WTC11 (cell line): Measurements from ENCODE around the gene LAIR2. TPM values are rescaled to one million over a fixed set of nuclear protein-coding genes. Genes with fewer than 3 reads are reported as not detected.
"Not testable (repeated sequence)": the region's sequence is repeated elsewhere in the genome, so short reads cannot be mapped to it uniquely, and the experiment has no call there.

ENCODE experiments used
- ATAC-seq: fragments of 200-7000 bp; cut with Tn5 transposase; 2 replicates; pipeline ENCODE4 v1.10.0; 2021; ENCODE audit warnings: mild to moderate bottlenecking, moderate library complexity
- CTCF ChIA-PET: fragments of 300-600 bp; sonication (Branson Sonifier 250); formaldehyde crosslinking; loops from one replicate; lab custom pipeline; 2021; ENCODE audit warnings: antibody characterized with exemption; lab: Charles Lee
- POLR2A ChIA-PET: fragments of 350-600 bp; sonication (Branson Sonifier 250); formaldehyde crosslinking; loops from one replicate; lab custom pipeline; 2021; ENCODE audit warnings: antibody characterized with exemption; lab: Charles Lee
- DNase-seq: peaks from one replicate; pipeline ENCODE4 v3.0.0; 2021; ENCODE audit warnings: low spot score
- H3K27ac Mint-ChIP-seq: 2 replicates; pipeline ENCODE4 v1.8.0; 2021; ENCODE audit warnings: mixed read lengths
- H3K27me3 Mint-ChIP-seq: 2 replicates; pipeline ENCODE4 v1.8.0; 2021; ENCODE audit warnings: low read depth, mild to moderate bottlenecking, moderate library complexity, mixed read lengths
- H3K36me3 Mint-ChIP-seq: 2 replicates; pipeline ENCODE4 v1.8.0; 2021; ENCODE audit warnings: mixed read lengths
- H3K4me1 Mint-ChIP-seq: 2 replicates; pipeline ENCODE4 v1.8.0; 2022; ENCODE audit warnings: mixed read lengths
- H3K4me3 Mint-ChIP-seq: 2 replicates; pipeline ENCODE4 v1.8.0; 2021; ENCODE audit warnings: mild to moderate bottlenecking, moderate library complexity, mixed read lengths
- H3K9me3 Mint-ChIP-seq: 2 replicates; pipeline ENCODE4 v1.8.0; 2021; ENCODE audit warnings: mixed read lengths
- CREM ChIP-seq: sonication (generic); formaldehyde crosslinking; IDR thresholded peaks from 2 replicates; pipeline ENCODE4 v1.8.1; 2022; ENCODE audit warnings: mild to moderate bottlenecking, missing genetic modification reagents, moderate library complexity
- ELF4 ChIP-seq: sonication (generic); formaldehyde crosslinking; IDR thresholded peaks from 2 replicates; pipeline ENCODE4 v1.8.1; 2022; ENCODE audit warnings: low read depth, mild to moderate bottlenecking, moderate library complexity, missing genetic modification reagents
- FOXP1 ChIP-seq: sonication (generic); formaldehyde crosslinking; IDR thresholded peaks from 2 replicates; pipeline ENCODE4 v1.8.0; 2022; ENCODE audit warnings: missing genetic modification reagents, mild to moderate bottlenecking, moderate library complexity, borderline replicate concordance
- GRHL2 ChIP-seq: fragments of 250-450 bp; sonication (Bioruptor Pico); IDR thresholded peaks from 2 replicates; pipeline ENCODE4 v1.8.0; 2022; ENCODE audit warnings: mild to moderate bottlenecking, moderate library complexity; ENCODE audit not compliant: insufficient replicate concordance, severe bottlenecking
- GTF2I ChIP-seq: fragments of 250-450 bp; sonication (Bioruptor Pico); conservative IDR thresholded peaks from 2 replicates; pipeline ENCODE4 v1.4.0; 2021; ENCODE audit warnings: mild to moderate bottlenecking
- JAZF1 ChIP-seq: fragments of 250-450 bp; sonication (Bioruptor Pico); IDR thresholded peaks from 2 replicates; pipeline ENCODE4 v1.9.0; 2021; ENCODE audit warnings: moderate library complexity, mild to moderate bottlenecking, inconsistent platforms
- MYBL2 ChIP-seq: sonication (generic); formaldehyde crosslinking; IDR thresholded peaks from 2 replicates; pipeline ENCODE4 v1.8.1; 2023; ENCODE audit warnings: mild to moderate bottlenecking, moderate library complexity, missing genetic modification reagents
- NFATC4 ChIP-seq: fragments of 250-450 bp; sonication (Bioruptor Pico); IDR thresholded peaks from 2 replicates; pipeline ENCODE4 v1.9.0; 2021; ENCODE audit warnings: mild to moderate bottlenecking
- OVOL2 ChIP-seq: fragments of 250-450 bp; sonication (Bioruptor Pico); IDR thresholded peaks from 2 replicates; pipeline ENCODE4 v1.9.0; 2021; ENCODE audit warnings: mild to moderate bottlenecking, borderline replicate concordance
- PRRX2 ChIP-seq: fragments of 250-450 bp; sonication (Bioruptor Pico); IDR thresholded peaks from 2 replicates; pipeline ENCODE4 v1.8.0; 2021; ENCODE audit warnings: mild to moderate bottlenecking
- SMAD3 ChIP-seq: sonication (generic); formaldehyde crosslinking; IDR thresholded peaks from 2 replicates; pipeline ENCODE4 v1.8.0; 2022; ENCODE audit warnings: missing genetic modification reagents, mild to moderate bottlenecking, borderline replicate concordance
- TCF7 ChIP-seq: sonication (generic); formaldehyde crosslinking; IDR thresholded peaks from 2 replicates; pipeline ENCODE4 v1.8.0; 2022; ENCODE audit warnings: mild to moderate bottlenecking, low read depth, missing genetic modification reagents, moderate library complexity
- ZBTB21 ChIP-seq: sonication (generic); formaldehyde crosslinking; IDR thresholded peaks from 2 replicates; pipeline ENCODE4 v1.8.1; 2023; ENCODE audit warnings: mild to moderate bottlenecking, missing genetic modification reagents, borderline replicate concordance
- ZNF219 ChIP-seq: sonication (generic); formaldehyde crosslinking; IDR thresholded peaks from 2 replicates; pipeline ENCODE4 v1.8.0; 2023; ENCODE audit warnings: missing genetic modification reagents, mild to moderate bottlenecking, borderline replicate concordance
- ZNF317 ChIP-seq: sonication (generic); formaldehyde crosslinking; IDR thresholded peaks from 2 replicates; pipeline ENCODE4 v1.8.1; 2023; ENCODE audit warnings: low read depth, mild to moderate bottlenecking, moderate library complexity, missing genetic modification reagents, borderline replicate concordance
- total RNA-seq: library from RNA; stranded (reverse); gene quantifications from 3 replicates; pipeline ENCODE4 v1.2.3, GENCODE V29; 2021
- TF ChIP-seq, protein P1 (sequence below): sonication (generic); formaldehyde crosslinking; IDR thresholded peaks from 2 replicates; pipeline ENCODE4 v1.8.0; 2023; ENCODE audit warnings: missing genetic modification reagents, mild to moderate bottlenecking, borderline replicate concordance
- TF ChIP-seq, protein P2 (sequence below): sonication (generic); formaldehyde crosslinking; IDR thresholded peaks from 2 replicates; pipeline ENCODE4 v1.8.0; 2022; ENCODE audit warnings: mild to moderate bottlenecking, missing genetic modification reagents
- TF ChIP-seq, protein P3 (sequence below): sonication (generic); formaldehyde crosslinking; conservative IDR thresholded peaks from 2 replicates; pipeline ENCODE4 v1.8.1; 2022; ENCODE audit warnings: mild to moderate bottlenecking, missing genetic modification reagents
- TF ChIP-seq, protein P4 (sequence below): sonication (generic); formaldehyde crosslinking; IDR thresholded peaks from 2 replicates; pipeline ENCODE4 v1.8.0; 2022; ENCODE audit warnings: mild to moderate bottlenecking, missing genetic modification reagents
- TF ChIP-seq, protein P5 (sequence below): fragments of 250-450 bp; sonication (Bioruptor Pico); IDR thresholded peaks from 2 replicates; pipeline ENCODE4 v1.9.0; 2021; ENCODE audit warnings: mild to moderate bottlenecking

The LAIR2 gene
- total RNA-seq, 1 experiment from 2014 or later: not detected

DNA sequence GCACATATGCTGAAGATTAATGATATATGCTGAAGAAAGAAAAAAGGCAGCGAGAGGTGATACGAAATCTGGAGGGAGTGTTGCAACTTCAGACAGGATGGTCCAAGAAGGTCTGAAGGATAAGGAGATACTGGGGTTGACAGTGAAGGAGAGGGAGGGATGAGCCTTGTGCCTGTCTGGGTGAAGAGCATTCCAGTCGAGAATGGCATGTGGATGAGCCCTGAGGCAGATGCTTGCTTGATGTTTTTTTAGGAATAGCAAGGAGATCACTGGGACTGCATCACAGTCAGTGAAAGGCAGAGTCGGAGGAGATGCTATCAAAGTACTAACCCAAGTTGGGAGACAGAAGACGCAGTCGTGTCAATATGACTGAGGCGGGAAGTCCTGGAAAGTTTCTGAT lies 13.3 kb upstream of the LAIR2 start (continued):
- TF ChIP-seq, protein P1, sequence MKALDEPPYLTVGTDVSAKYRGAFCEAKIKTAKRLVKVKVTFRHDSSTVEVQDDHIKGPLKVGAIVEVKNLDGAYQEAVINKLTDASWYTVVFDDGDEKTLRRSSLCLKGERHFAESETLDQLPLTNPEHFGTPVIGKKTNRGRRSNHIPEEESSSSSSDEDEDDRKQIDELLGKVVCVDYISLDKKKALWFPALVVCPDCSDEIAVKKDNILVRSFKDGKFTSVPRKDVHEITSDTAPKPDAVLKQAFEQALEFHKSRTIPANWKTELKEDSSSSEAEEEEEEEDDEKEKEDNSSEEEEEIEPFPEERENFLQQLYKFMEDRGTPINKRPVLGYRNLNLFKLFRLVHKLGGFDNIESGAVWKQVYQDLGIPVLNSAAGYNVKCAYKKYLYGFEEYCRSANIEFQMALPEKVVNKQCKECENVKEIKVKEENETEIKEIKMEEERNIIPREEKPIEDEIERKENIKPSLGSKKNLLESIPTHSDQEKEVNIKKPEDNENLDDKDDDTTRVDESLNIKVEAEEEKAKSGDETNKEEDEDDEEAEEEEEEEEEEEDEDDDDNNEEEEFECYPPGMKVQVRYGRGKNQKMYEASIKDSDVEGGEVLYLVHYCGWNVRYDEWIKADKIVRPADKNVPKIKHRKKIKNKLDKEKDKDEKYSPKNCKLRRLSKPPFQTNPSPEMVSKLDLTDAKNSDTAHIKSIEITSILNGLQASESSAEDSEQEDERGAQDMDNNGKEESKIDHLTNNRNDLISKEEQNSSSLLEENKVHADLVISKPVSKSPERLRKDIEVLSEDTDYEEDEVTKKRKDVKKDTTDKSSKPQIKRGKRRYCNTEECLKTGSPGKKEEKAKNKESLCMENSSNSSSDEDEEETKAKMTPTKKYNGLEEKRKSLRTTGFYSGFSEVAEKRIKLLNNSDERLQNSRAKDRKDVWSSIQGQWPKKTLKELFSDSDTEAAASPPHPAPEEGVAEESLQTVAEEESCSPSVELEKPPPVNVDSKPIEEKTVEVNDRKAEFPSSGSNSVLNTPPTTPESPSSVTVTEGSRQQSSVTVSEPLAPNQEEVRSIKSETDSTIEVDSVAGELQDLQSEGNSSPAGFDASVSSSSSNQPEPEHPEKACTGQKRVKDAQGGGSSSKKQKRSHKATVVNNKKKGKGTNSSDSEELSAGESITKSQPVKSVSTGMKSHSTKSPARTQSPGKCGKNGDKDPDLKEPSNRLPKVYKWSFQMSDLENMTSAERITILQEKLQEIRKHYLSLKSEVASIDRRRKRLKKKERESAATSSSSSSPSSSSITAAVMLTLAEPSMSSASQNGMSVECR (CRISPR knock-in tag): no peak
- TF ChIP-seq GRHL2 (CRISPR knock-in tag) (no peak), ELF4 (no peak), TCF7 (CRISPR knock-in tag) (no peak), PRRX2 (no peak), GTF2I (CRISPR knock-in tag) (no peak)

DNA sequence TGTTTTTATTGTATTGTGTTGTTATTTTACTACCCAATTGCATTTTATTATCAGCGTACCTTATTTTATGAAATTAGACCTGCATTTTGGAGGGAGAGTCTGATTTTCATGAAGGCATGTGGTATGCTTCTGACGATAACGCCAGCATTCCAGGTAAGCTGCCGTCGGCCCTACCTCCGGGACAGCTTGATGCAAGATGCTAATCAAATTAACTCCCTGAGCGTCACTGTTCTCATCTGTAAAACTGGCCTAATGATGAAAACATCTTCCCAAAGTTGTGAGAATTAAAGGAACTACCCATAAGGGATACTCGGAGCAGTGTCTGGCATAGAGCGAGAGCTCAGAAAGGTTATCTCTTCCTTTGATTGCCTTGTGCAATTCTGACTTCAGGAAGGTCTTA lies 12.9 kb upstream of the LAIR2 start:
- Mint-ChIP-seq H3K4me1 (no peaks in the 10 kb centered on the region), H3K27me3 (peaks cover 51% of the 10 kb centered on the region), H3K36me3 (peaks cover 19% of the 10 kb centered on the region), H3K27ac (no peak overlapping the region), H3K4me3 (no peak overlapping the region), H3K9me3 (peaks cover 28% of the 10 kb centered on the region)
- ATAC-seq (no peak), DNase-seq (no peak)
- POLR2A ChIA-PET: no interaction called here
- no peak for TF ChIP-seq ZBTB21 (CRISPR knock-in tag)
- TF ChIP-seq, protein P2, sequence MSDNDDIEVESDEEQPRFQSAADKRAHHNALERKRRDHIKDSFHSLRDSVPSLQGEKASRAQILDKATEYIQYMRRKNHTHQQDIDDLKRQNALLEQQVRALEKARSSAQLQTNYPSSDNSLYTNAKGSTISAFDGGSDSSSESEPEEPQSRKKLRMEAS (CRISPR knock-in tag): no peak
- no peak for TF ChIP-seq SMAD3 (CRISPR knock-in tag)
- TF ChIP-seq MYBL2 (CRISPR knock-in tag): no peak
- TF ChIP-seq, protein P3, sequence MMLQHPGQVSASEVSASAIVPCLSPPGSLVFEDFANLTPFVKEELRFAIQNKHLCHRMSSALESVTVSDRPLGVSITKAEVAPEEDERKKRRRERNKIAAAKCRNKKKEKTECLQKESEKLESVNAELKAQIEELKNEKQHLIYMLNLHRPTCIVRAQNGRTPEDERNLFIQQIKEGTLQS (CRISPR knock-in tag): no peak
- no peak for TF ChIP-seq FOXP1 (CRISPR knock-in tag)
- TF ChIP-seq CREM: no peak
- TF ChIP-seq OVOL2: no peak
- TF ChIP-seq, protein P4, sequence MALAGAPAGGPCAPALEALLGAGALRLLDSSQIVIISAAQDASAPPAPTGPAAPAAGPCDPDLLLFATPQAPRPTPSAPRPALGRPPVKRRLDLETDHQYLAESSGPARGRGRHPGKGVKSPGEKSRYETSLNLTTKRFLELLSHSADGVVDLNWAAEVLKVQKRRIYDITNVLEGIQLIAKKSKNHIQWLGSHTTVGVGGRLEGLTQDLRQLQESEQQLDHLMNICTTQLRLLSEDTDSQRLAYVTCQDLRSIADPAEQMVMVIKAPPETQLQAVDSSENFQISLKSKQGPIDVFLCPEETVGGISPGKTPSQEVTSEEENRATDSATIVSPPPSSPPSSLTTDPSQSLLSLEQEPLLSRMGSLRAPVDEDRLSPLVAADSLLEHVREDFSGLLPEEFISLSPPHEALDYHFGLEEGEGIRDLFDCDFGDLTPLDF (CRISPR knock-in tag): no peak
- no peak for TF ChIP-seq NFATC4 (CRISPR knock-in tag)
- TF ChIP-seq JAZF1 (CRISPR knock-in tag): no peak
- no peak for TF ChIP-seq ZNF317
- TF ChIP-seq ZNF219 (CRISPR knock-in tag): no peak
- CTCF ChIA-PET: no interaction called here

DNA sequence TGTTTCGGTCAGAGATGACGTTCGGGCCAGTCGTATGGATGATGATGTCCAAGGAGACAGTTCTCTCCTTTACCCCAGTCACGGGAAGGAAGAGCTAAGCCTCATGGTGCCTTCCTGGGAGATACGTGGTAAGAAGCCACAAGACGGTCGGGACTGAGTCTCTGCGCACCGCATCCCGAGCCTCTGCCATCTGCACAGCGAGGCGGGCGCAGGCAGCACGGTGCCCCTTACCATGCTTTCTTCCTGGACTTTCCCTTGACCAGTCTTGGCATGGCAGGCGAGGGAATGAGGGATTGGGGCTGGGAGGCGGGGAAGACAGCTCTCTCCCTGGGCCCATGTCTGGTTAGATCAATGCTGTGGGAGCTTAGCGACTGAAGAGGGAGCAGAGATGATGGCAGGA lies 10.1 kb upstream of the LAIR2 start:
- Mint-ChIP-seq H3K36me3 (peaks cover 22% of the 10 kb centered on the region), H3K27ac (no peak overlapping the region)
- TF ChIP-seq, protein P5, sequence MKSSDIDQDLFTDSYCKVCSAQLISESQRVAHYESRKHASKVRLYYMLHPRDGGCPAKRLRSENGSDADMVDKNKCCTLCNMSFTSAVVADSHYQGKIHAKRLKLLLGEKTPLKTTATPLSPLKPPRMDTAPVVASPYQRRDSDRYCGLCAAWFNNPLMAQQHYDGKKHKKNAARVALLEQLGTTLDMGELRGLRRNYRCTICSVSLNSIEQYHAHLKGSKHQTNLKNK (CRISPR knock-in tag): no peak
- TF ChIP-seq, all 79 proteins: peak for 0
- CTCF ChIA-PET: no interaction called here
- Mint-ChIP-seq H3K27me3 (peaks cover 46% of the 10 kb centered on the region), H3K4me1 (no peaks in the 10 kb centered on the region), H3K9me3 (peaks cover 40% of the 10 kb centered on the region), H3K4me3 (no peak overlapping the region)
- DNase-seq (no peak), ATAC-seq (no peak)
- POLR2A ChIA-PET: no interaction called here

DNA sequence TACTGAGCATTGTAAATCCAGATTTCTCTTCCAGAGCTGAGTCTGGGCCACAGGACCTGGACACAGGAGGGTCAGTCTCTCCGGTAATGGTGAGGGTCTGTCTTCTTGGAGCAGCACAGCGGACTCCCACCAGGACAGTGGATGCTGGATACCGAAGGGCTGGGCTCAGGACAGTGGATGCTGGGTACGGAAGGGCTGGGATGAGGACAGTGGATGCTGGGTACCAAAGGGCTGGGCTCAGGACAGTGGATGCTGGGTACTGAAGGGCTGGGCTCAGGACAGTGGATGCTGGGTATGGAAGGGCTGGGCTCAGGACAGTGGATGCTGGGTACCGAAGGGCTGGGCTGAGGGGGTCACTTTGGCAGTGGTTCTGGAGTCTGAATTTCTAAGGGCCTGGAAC lies 9.6 kb upstream of the LAIR2 start:
- H3K4me1 Mint-ChIP-seq, POLR2A ChIA-PET, H3K4me3 Mint-ChIP-seq, H3K27ac Mint-ChIP-seq, ATAC-seq, CTCF ChIA-PET, DNase-seq: not testable (repeated sequence)
- peaks cover 41% of the 10 kb centered on the region for H3K9me3 Mint-ChIP-seq
- peaks cover 46% of the 10 kb centered on the region for H3K27me3 Mint-ChIP-seq
- H3K36me3 Mint-ChIP-seq: peaks cover 22% of the 10 kb centered on the region
